ENCODE data around the gene BICC1. TPM values are rescaled to one million over a fixed set of nuclear protein-coding genes. Genes with fewer than 3 reads are reported as not detected.

Gene BICC1
- total RNA-seq, 1 experiment from 2014 or later, result 0.57 TPM

- Mint-ChIP-seq H3K9me3 (no peaks in the 10 kb centered on the region; a peak in 1 of 5 replicates), H3K4me3 (peak overlapping the region; percentile 67 to 79), H3K27me3 (ENCODE audit: low read depth) (peaks cover 25% of the 10 kb centered on the region), H3K36me3 (ENCODE audit: insufficient read depth in 1 of 3, low read depth in 3 of 3) (no peaks in the 10 kb centered on the region), H3K4me1 (peaks cover 11% of the 10 kb centered on the region in 2 experiments), H3K27ac (no peak overlapping the region)
- H4K8ac ChIP-seq (replicated peaks; ENCODE audit: insufficient read length, low read depth, low read length), result no peak overlapping the region
- no peak overlapping the region for H3K23ac ChIP-seq (ENCODE audit: insufficient read length, low read depth, low read length)
- no peak overlapping the region for H3K56ac ChIP-seq (ENCODE audit: insufficient read length, low read depth, low read length)
- H2BK120ac ChIP-seq (ENCODE audit: low read depth, low read length, poor library complexity, severe bottlenecking), result no peak overlapping the region
- no peak overlapping the region for H2BK15ac ChIP-seq (ENCODE audit: low read depth, low read length)
- peaks cover 15% of the 10 kb centered on the region; the same call in 1 of the 2 replicates for H3K27me3 ChIP-seq (ENCODE audit: insufficient read depth, low read length)
- WGBS (ENCODE audit: extremely low coverage, insufficient read length, low lambda C conversion rate), result no CpG with 5 or more reads among the region's 26 CpGs
- peaks cover 10% of the 10 kb centered on the region for H3K23me2 ChIP-seq (ENCODE audit: insufficient read length, low read depth, low read length, poor library complexity, severe bottlenecking)
- no peak overlapping the region for H2BK12ac ChIP-seq (ENCODE audit: insufficient read length, low read depth, low read length)
- no peaks in the 10 kb centered on the region for H3K9me3 ChIP-seq (ENCODE audit: control insufficient read depth, low read depth, low read length)
- no peaks in the 10 kb centered on the region for H3K4me1 ChIP-seq (ENCODE audit: insufficient read depth, low read length)
- H3K79me2 ChIP-seq (ENCODE audit: insufficient read depth, low read length), result no peaks in the 10 kb centered on the region
- TF ChIP-seq CTCF (conservative IDR thresholded peaks at IDR 0.05), result no peak
- no peak overlapping the region for H2AFZ ChIP-seq (ENCODE audit: low read length)
- no peak overlapping the region for H4K5ac ChIP-seq (ENCODE audit: insufficient read length, low read depth, low read length)
- H3K79me1 ChIP-seq (ENCODE audit: insufficient read depth, low read depth, low read length, poor library complexity, severe bottlenecking), result no peaks in the 10 kb centered on the region
- no peak overlapping the region for H3K27ac ChIP-seq (ENCODE audit: insufficient read length, low read depth, low read length)
- H2AK5ac ChIP-seq (ENCODE audit: insufficient read length, low read length), result no peak overlapping the region
- H4K91ac ChIP-seq (ENCODE audit: insufficient read length, low read depth, low read length), result no peak overlapping the region
- H2BK5ac ChIP-seq (ENCODE audit: insufficient read length, low read length), result no peak overlapping the region
- H3T11ph ChIP-seq (ENCODE audit: low read length), result no peak overlapping the region
- H4K20me1 ChIP-seq (ENCODE audit: control insufficient read depth, insufficient read depth, insufficient read length), result no peaks in the 10 kb centered on the region
- no peak overlapping the region for H3K14ac ChIP-seq (ENCODE audit: insufficient read depth, low read length)
- H3K18ac ChIP-seq (ENCODE audit: insufficient read length, low read depth, low read length), result no peak overlapping the region
- H3K4ac ChIP-seq (ENCODE audit: low read depth, low read length), result no peak overlapping the region
- peak overlapping the region; percentile 93 for H3K4me2 ChIP-seq (ENCODE audit: insufficient read depth, insufficient read length, low read length)
- H2BK20ac ChIP-seq (ENCODE audit: low read depth, low read length, poor library complexity, severe bottlenecking), result no peak overlapping the region
- DNase-seq, result peak; percentile 34
- H3K9ac ChIP-seq (ENCODE audit: extremely low read depth, insufficient read length, low read length), result no peak overlapping the region
Observed at GRCh38 chr10:58511765-58512490, 744 bp upstream of the BICC1 start.

Measured in H9 (cell line).